Measurements from ENCODE around the gene ANKS6. TPM values are rescaled to one million over a fixed set of nuclear protein-coding genes. Genes with fewer than 3 reads are reported as not detected.

ANKS6 gene
- total RNA-seq, 1 experiment from 2014 or later = 19.6 TPM

DNA sequence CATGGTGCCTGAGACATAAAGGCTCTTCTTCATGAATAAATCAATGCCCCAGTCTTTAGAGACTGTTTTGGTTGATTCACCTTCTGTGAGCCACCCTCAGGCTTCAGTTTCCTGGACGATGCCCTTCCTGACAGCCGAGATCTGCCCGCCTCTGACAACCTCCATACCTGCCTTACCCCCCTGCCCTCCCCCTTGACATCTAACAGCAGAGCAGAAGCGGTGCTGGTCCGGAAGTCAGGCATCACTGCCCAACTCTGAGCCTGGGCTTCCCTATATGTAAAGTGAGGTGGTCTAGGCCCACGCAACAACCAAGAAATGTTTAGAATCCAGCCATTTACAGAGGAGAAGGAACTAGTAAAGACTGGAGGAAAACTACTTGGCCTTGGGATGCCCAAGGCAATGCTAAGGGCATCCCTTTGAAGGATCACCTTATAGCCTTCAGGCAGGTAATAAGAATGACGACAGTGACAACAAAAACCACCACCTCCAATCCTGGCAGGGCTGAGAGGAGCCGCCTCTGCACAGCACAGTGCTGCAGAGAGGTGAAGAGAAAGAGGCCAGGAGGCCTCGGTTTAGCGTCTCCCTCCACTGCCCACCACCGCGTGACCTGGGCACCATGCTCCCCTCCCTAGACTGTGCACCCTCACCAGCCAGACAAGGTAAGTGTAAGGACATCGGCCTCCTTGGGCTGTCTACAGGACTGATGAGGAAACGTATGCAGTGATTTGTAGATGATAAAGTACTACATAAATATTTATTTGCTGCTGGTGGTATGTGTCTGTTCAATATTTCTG is 52.3 kb downstream of the ANKS6 start:
- CTCF ChIA-PET = no interaction called here
- intact Hi-C loops (cut with micrococcal nuclease; ENCODE audit: unreplicated experiment) = no loop called here
- in situ Hi-C loops (cut with HindIII; ENCODE audit: low pct_unique_long_range_greater_than_20kb, low sequenced_read_pairs) = no loop called here
- Histone ChIP-seq H3K9me3 (ENCODE audit: control insufficient read depth, insufficient read depth, low read depth, low read length) (no peaks in the 10 kb centered on the region), H3K4me3 (ENCODE audit: low read depth in 2 of 2, low read length in 2 of 2) (no peak overlapping the region), H3K27me3 (ENCODE audit: control insufficient read depth, insufficient read depth, low read length) (no peaks in the 10 kb centered on the region), H3K36me3 (ENCODE audit: control insufficient read depth, insufficient read depth, low read length) (no peaks in the 10 kb centered on the region; the same call in 1 of the 2 replicates), H3K4me1 (ENCODE audit: control insufficient read depth, insufficient read depth, low read length) (no peaks in the 10 kb centered on the region), H3K27ac (ENCODE audit: low read length) (no peak overlapping the region)
- no peak for TF ChIP-seq SIN3A (IDR thresholded peaks at IDR 0.05; ENCODE audit: borderline replicate concordance, insufficient read depth, low read depth, low read length)
- TF ChIP-seq, protein P1, sequence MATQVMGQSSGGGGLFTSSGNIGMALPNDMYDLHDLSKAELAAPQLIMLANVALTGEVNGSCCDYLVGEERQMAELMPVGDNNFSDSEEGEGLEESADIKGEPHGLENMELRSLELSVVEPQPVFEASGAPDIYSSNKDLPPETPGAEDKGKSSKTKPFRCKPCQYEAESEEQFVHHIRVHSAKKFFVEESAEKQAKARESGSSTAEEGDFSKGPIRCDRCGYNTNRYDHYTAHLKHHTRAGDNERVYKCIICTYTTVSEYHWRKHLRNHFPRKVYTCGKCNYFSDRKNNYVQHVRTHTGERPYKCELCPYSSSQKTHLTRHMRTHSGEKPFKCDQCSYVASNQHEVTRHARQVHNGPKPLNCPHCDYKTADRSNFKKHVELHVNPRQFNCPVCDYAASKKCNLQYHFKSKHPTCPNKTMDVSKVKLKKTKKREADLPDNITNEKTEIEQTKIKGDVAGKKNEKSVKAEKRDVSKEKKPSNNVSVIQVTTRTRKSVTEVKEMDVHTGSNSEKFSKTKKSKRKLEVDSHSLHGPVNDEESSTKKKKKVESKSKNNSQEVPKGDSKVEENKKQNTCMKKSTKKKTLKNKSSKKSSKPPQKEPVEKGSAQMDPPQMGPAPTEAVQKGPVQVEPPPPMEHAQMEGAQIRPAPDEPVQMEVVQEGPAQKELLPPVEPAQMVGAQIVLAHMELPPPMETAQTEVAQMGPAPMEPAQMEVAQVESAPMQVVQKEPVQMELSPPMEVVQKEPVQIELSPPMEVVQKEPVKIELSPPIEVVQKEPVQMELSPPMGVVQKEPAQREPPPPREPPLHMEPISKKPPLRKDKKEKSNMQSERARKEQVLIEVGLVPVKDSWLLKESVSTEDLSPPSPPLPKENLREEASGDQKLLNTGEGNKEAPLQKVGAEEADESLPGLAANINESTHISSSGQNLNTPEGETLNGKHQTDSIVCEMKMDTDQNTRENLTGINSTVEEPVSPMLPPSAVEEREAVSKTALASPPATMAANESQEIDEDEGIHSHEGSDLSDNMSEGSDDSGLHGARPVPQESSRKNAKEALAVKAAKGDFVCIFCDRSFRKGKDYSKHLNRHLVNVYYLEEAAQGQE (IDR thresholded peaks at IDR 0.05; ENCODE audit: insufficient read depth in 1 of 2, low read depth in 2 of 2, low read length in 1 of 2) = no peak
- TF ChIP-seq TCF7L2 (IDR thresholded peaks at IDR 0.05; ENCODE audit: low read depth, low read length) = no peak
- no peak for TF ChIP-seq POLR2AphosphoS5 (IDR thresholded peaks at IDR 0.05; ENCODE audit: low read depth, low read length)
- TF ChIP-seq, protein P2, sequence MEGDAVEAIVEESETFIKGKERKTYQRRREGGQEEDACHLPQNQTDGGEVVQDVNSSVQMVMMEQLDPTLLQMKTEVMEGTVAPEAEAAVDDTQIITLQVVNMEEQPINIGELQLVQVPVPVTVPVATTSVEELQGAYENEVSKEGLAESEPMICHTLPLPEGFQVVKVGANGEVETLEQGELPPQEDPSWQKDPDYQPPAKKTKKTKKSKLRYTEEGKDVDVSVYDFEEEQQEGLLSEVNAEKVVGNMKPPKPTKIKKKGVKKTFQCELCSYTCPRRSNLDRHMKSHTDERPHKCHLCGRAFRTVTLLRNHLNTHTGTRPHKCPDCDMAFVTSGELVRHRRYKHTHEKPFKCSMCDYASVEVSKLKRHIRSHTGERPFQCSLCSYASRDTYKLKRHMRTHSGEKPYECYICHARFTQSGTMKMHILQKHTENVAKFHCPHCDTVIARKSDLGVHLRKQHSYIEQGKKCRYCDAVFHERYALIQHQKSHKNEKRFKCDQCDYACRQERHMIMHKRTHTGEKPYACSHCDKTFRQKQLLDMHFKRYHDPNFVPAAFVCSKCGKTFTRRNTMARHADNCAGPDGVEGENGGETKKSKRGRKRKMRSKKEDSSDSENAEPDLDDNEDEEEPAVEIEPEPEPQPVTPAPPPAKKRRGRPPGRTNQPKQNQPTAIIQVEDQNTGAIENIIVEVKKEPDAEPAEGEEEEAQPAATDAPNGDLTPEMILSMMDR (IDR thresholded peaks at IDR 0.05) = no peak
- no peak for DNase-seq (ENCODE audit: low read depth, low spot score)
- ATAC-seq = no peak
- no TSS peak for BruUV-seq (replicated peaks)
- POLR2A ChIA-PET = no interaction called here

DNA sequence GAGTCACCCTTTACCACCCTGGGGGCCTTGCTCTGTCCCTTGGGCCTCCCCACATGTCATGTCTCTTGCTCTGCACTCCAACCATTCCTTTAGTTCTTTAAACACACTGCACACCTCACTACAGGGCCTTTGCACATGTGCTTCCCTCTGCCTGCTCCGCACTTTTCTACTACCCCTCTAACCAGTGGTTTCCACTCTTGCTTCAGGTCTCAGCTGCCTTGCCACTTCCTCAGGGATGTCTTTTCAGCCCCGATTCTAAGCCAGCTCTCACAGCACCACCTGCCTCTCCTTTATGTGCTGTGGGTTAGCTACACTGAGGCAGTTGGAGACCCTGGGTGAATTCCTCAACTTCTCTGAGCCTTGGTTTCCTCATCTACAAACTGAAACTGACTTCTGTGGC is 53.0 kb downstream of the ANKS6 start:
- no peaks in the 10 kb centered on the region for H3K9me3 ChIP-seq (ENCODE audit: control insufficient read depth, insufficient read depth, low read depth, low read length)
- DNase-seq (ENCODE audit: low read depth, low spot score) (no peak), ATAC-seq (no peak)
- BruUV-seq (replicated peaks) = no TSS peak
- in situ Hi-C loops (cut with HindIII; ENCODE audit: low pct_unique_long_range_greater_than_20kb, low sequenced_read_pairs) = no loop called here
- CTCF ChIA-PET = no interaction called here
- H3K27ac ChIP-seq (ENCODE audit: low read length) = no peak overlapping the region
- POLR2A ChIA-PET = no interaction called here
- no peaks in the 10 kb centered on the region for H3K27me3 ChIP-seq (ENCODE audit: control insufficient read depth, insufficient read depth, low read length)
- no peaks in the 10 kb centered on the region; the same call in 1 of the 2 replicates for H3K36me3 ChIP-seq (ENCODE audit: control insufficient read depth, insufficient read depth, low read length)
- H3K4me1 ChIP-seq (ENCODE audit: control insufficient read depth, insufficient read depth, low read length) = no peaks in the 10 kb centered on the region
- TF ChIP-seq POLR2AphosphoS5 (IDR thresholded peaks at IDR 0.05; ENCODE audit: low read depth, low read length) = no peak
- TF ChIP-seq, protein P2 (IDR thresholded peaks at IDR 0.05) = no peak
- TF ChIP-seq SIN3A (IDR thresholded peaks at IDR 0.05; ENCODE audit: borderline replicate concordance, insufficient read depth, low read depth, low read length) = no peak
- TF ChIP-seq TCF7L2 (IDR thresholded peaks at IDR 0.05; ENCODE audit: low read depth, low read length) = no peak
- intact Hi-C loops (cut with micrococcal nuclease; ENCODE audit: unreplicated experiment) = no loop called here
- no peak overlapping the region for H3K4me3 ChIP-seq (ENCODE audit: low read depth in 2 of 2, low read length in 2 of 2)
